Naive thymus-derived CD8-positive, alpha-beta T cell (primary cell): ENCODE measurements around the gene OR52A1. TPM values are rescaled to one million over a fixed set of nuclear protein-coding genes. Genes with fewer than 3 reads are reported as not detected.
"Not testable (repeated sequence)": the region's sequence is repeated elsewhere in the genome, so short reads cannot be mapped to it uniquely, and the experiment has no call there.

Experiments used
- ATAC-seq, 2 donors: fragments of 150-1000 bp; cut with Tn5 transposase in 1 of 2; sonication (Bioruptor Pico), chemical (Tn5 transposase) in 1 of 2; 1 replicate in 1 of 2; 2 replicates in 1 of 2; pipeline ENCODE4 v1.10.0; 2021; ENCODE audit warnings: mild to moderate bottlenecking in 2 of 2, moderate library complexity in 2 of 2
- POLR2A ChIA-PET: fragments of 350-600 bp; sonication (Branson Sonifier 250); formaldehyde crosslinking; loops from one replicate; lab custom pipeline; 2021; ENCODE audit warnings: antibody characterized with exemption; lab: Charles Lee
- DNase-seq, 10 donors: peaks; one replicate each; pipeline versions ENCODE4 v3.0.0 to v3.0.0-alpha.2; 2020 to 2022
- H3K27ac Mint-ChIP-seq, 10 donors: one replicate each; pipeline ENCODE4 v1.8.0; 2020 to 2022; ENCODE audit warnings: mild to moderate bottlenecking in 10 of 10, mixed read lengths in 10 of 10, moderate library complexity in 4 of 10, inconsistent platforms in 1 of 10
- H3K27me3 Mint-ChIP-seq, 5 donors: one replicate each; pipeline ENCODE4 v1.8.0; 2021 to 2022; ENCODE audit warnings: mixed read lengths in 5 of 5
- H3K36me3 Mint-ChIP-seq, 3 donors: one replicate each; pipeline ENCODE4 v1.8.0; 2020 to 2022; ENCODE audit warnings: mixed read lengths in 3 of 3, mild to moderate bottlenecking in 2 of 3, inconsistent platforms in 1 of 3
- H3K4me1 Mint-ChIP-seq, 4 donors: one replicate each; pipeline ENCODE4 v1.8.0; 2021 to 2022; ENCODE audit warnings: mixed read lengths in 4 of 4
- H3K4me3 Mint-ChIP-seq, 10 donors: one replicate each; pipeline ENCODE4 v1.8.0; 2020 to 2022; ENCODE audit warnings: mild to moderate bottlenecking in 10 of 10, mixed read lengths in 10 of 10, moderate library complexity in 6 of 10, inconsistent platforms in 1 of 10
- H3K9me3 Mint-ChIP-seq, 9 donors: one replicate each; pipeline ENCODE4 v1.8.0; 2020 to 2022; ENCODE audit warnings: mixed read lengths in 9 of 9, mild to moderate bottlenecking in 3 of 9, inconsistent platforms in 1 of 9, moderate library complexity in 1 of 9
- polyA plus RNA-seq, 3 donors: library from polyadenylated mRNA; unstranded; fragments of 300-500 nt; fragmentation: Illumina TruSeq; gene quantifications; one replicate each; pipeline ENCODE4 v1.2.3, GENCODE V29; 2021
- total RNA-seq, 8 experiments: library from RNA in 2 of 8; stranded (reverse) in 2 of 8; gene quantifications; one replicate each; pipeline ENCODE4 v1.2.3 and lab custom pipeline; 2021 to 2026

Gene OR52A1
- total and polyA plus RNA-seq, 5 experiments from 2014 or later = not detected

DNA sequence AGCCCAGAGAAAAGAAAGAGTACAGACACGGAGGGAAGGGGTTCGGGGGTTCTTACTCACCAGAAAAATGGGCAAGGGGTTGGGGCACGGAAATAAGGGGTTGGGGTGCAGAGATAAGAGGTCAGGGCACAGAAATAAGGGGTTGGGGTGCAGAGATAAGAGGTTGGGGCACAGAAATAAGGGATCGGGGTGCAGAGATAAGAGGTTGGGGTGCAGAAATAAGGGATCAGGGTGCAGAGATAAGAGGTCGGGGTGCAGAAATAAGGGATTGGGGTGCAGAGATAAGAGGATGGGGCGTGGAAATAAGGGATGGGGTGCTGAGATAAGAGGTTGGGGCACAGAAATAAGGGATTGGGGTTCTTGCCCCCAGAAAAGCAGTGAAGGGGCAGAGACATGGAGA, 10.2 kb upstream of the OR52A1 start:
- H3K4me1 Mint-ChIP-seq, H3K4me3 Mint-ChIP-seq, ATAC-seq, H3K27ac Mint-ChIP-seq, POLR2A ChIA-PET, H3K9me3 Mint-ChIP-seq, DNase-seq, H3K36me3 Mint-ChIP-seq: not testable (repeated sequence)
- H3K27me3 Mint-ChIP-seq = peaks cover 4 to 49% (median 8%) of the 10 kb centered on the region in 5 donors

DNA sequence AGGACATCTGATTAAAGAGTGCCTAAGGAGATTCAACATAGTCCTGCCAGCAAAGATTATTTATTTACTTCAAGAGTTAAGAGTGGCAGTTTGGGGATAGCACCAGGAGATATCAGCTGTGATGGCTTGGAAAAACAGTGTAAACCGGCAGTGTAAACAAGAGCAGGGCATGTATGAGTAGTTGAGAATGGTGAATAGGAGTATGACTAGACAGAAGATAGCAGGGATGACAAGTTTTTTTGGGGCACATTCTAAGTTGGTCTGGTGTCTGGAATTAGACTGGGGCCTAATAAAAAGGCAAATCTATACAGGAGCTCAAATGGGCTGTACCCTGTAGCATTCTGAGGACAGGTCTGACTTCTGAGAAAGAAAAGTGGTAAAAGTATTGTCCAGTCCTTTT, 6.5 kb upstream of the OR52A1 start:
- H3K27ac Mint-ChIP-seq, H3K9me3 Mint-ChIP-seq, ATAC-seq, POLR2A ChIA-PET, H3K36me3 Mint-ChIP-seq, DNase-seq, H3K4me1 Mint-ChIP-seq, H3K4me3 Mint-ChIP-seq: not testable (repeated sequence)
- peaks cover 4 to 51% (median 10%) of the 10 kb centered on the region in 5 donors for H3K27me3 Mint-ChIP-seq

DNA sequence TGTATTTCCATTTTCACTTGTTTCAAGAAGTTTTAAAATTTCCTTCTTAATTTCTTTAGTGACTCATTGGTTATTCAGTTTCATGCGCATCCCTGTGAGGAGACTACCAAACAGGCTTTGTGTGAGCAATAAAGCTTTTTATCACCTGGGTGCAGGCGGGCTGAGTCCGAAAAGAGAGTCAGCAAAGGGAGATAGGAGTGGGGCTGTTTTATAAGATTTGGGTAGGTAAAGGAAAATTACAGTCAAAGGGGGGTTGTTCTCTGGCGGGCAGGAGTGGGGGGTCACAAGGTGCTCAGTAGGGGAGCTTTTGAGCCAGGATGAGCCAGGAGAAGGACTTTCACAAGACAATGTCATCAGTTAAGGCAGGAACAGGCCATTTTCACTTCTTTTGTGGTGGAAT, 5.7 kb upstream of the OR52A1 start:
- H3K4me3 Mint-ChIP-seq, DNase-seq, H3K36me3 Mint-ChIP-seq, POLR2A ChIA-PET, ATAC-seq, H3K27ac Mint-ChIP-seq, H3K4me1 Mint-ChIP-seq, H3K9me3 Mint-ChIP-seq: not testable (repeated sequence)
- H3K27me3 Mint-ChIP-seq = peaks cover 4 to 50% (median 10%) of the 10 kb centered on the region in 5 donors

DNA sequence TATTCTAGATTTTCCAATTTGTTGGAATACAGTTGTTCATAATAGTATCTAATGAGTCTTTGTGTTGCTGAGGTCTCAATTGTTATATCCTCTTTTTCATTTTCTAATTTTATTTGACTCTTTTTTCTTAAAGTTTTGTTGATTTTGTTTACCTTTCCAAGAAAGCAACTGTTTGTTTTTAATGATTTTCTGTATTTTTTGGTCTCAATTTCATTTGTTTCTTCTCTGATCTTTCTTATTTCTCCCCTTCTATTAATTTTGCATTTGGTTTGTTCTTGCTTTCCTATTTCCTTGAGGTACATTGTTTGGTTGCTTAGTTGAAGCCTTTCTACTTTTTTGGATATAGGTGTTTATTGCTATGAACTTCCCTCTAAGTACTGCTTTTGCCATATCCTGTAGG, 5.2 kb upstream of the OR52A1 start:
- Mint-ChIP-seq H3K36me3 (no peaks in the 10 kb centered on the region), H3K27me3 (peaks cover 4 to 46% (median 10%) of the 10 kb centered on the region in 5 donors), H3K4me1 (no peaks in the 10 kb centered on the region), H3K4me3 (no peak overlapping the region), H3K9me3 (peaks cover 0 to 4% (median 0%) of the 10 kb centered on the region in 9 donors), H3K27ac (no peak overlapping the region)
- ATAC-seq = no peak
- no peak for DNase-seq
- POLR2A ChIA-PET = no interaction called here

DNA sequence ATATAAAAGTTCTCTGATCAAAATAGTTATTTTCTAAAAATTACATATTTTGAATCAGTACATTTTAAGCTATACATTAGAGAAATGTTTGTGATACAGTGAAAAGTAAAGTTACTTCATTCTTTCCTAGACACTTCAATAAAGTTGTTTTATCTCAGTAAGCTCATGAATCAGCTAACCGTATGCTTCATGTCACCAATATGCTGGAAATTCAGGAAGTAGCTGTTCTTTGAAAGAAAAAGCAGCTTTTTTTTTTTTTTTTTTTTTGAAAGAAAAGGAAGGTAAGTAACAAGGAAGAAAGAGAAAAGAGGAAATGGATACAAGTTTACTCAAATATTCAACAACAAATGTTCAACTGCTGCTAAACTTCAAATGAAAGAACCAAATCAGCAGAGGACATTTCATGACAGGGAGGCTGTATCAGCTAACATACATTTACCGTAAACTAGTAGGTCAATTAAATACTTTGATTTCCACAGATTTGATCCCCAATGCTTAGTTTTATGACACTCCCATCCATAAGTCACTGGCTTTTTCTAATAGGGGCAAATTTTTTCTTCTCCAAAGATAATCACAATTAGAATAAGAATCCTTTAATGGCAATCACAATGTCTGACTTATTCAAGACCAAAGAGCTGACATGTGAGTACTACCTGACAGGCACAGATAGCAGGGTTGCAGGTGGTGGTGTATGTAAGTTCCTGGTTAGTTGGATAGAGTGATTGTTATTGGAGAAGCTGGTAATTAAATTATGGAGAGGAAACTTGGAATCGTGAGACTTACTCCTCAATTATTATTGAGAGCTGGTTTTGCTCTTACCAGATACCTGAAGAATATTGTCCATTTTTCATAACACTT, 754 bp downstream of the OR52A1 start:
- peaks cover 0 to 11% (median 4%) of the 10 kb centered on the region in 5 donors for H3K27me3 Mint-ChIP-seq
- no peak overlapping the region for H3K4me3 Mint-ChIP-seq
- peaks cover 0 to 3% (median 0%) of the 10 kb centered on the region in 9 donors for H3K9me3 Mint-ChIP-seq
- no peaks in the 10 kb centered on the region for H3K4me1 Mint-ChIP-seq
- H3K27ac Mint-ChIP-seq = no peak overlapping the region
- H3K36me3 Mint-ChIP-seq = no peaks in the 10 kb centered on the region
- POLR2A ChIA-PET = no interaction called here
- no peak for DNase-seq
- ATAC-seq = no peak

DNA sequence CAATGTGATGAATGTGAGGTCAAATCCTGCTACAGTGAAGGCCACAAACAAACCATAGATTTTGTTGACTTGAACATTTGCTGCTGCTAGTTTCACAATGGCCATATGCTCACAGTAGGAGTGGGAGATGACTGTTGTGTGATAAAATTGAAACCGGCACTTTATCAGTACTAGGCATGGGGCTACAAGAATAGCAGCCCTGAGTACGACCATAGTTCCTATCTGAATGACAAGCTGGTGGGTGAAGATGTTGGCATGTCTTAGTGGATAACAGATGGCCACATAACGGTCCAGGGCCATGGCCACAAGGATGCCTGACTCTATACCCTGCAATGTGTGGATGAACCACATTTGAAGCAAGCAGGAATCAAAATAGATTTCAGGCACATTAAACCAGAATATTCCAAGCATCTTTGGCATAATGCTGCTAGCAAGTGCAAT, 2.8 kb downstream of the OR52A1 start:
- H3K36me3 Mint-ChIP-seq = no peaks in the 10 kb centered on the region
- ATAC-seq = no peak
- peaks cover 0 to 8% (median 3%) of the 10 kb centered on the region in 5 donors for H3K27me3 Mint-ChIP-seq
- no peak for DNase-seq
- H3K4me1 Mint-ChIP-seq = no peaks in the 10 kb centered on the region
- no peak overlapping the region for H3K4me3 Mint-ChIP-seq
- POLR2A ChIA-PET = no interaction called here
- H3K27ac Mint-ChIP-seq = no peak overlapping the region
- no peaks in the 10 kb centered on the region for H3K9me3 Mint-ChIP-seq

DNA sequence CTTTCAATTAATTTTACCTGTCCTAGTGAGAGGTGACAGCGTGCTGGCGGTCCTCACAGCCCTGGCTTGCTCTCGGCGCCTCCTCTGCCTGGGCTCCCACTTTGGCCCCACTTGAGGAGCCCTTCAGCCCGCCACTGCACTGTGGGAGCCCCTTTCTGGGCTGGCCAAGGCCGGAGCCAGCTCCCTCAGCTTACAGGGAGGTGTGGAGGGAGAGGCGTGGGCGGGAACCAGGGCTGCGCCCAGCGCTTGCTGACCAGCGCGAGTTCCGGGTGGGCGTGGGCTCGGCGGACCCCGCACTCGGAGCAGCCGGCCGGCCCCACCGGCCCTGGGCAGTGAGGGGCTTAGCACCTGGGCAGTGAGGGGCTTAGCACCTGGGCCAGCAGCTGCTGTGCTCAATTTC, 10.4 kb downstream of the OR52A1 start:
- H3K9me3 Mint-ChIP-seq, H3K4me3 Mint-ChIP-seq, H3K4me1 Mint-ChIP-seq, POLR2A ChIA-PET, H3K27ac Mint-ChIP-seq, H3K36me3 Mint-ChIP-seq, ATAC-seq, H3K27me3 Mint-ChIP-seq, DNase-seq: not testable (repeated sequence)

DNA sequence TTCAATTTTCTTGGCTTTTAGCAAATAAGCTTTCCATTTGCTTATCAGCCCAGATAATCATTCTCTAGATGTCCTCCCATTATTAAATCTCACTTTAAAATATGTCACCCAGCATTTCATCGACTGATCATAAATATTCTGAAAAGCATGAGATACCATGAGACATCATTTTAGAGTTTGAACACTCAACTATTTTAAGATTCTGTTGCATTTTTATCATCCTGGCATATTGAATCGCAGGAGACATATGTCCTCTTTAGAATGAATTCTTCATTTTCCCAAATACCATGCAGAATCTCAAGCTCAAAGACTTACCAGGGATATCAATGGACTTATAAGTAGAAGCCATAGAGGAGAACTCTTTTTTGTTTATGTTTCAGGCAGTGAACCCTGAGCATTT, 16.6 kb downstream of the OR52A1 start, which contains the start of gene OR52A5:
Gene OR52A5, minus strand, starts transcription at position 361 of the 400 bp plus-strand sequence. CDS start 5,714 bp downstream, outside the sequence.
- Mint-ChIP-seq H3K27me3 (peaks cover 0 to 5% (median 1%) of the 10 kb centered on the region in 5 donors), H3K4me3 (no peak within 1 kb of the TSS), H3K27ac (no peak within 1 kb of the TSS), H3K4me1 (no peaks in the 10 kb centered on the region), H3K9me3 (no peaks in the 10 kb centered on the region), H3K36me3 (no peaks in the 10 kb centered on the region)
- POLR2A ChIA-PET = no interaction called here
- DNase-seq (no peak), ATAC-seq (no peak)

DNA sequence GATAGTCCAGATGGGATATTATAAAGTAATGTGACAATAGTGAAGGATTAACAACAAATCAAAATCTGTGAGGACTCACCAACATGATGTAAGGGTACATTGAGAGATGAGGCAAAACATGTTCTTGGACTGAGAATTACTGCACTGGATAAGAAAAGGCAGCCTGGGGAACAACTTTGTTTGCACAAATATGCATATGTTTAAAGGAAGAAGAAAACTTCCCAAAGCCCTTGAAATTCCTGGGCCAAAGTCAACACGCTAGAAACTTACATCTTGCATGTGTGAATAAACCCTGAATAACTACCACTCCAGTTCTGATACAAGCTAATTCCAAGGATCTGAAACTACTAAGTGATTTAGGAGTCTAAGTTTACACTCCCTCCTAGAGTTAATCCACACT, 17.5 kb downstream of the OR52A1 start:
- no peak overlapping the region for H3K4me3 Mint-ChIP-seq
- no peaks in the 10 kb centered on the region for H3K9me3 Mint-ChIP-seq
- H3K36me3 Mint-ChIP-seq = no peaks in the 10 kb centered on the region
- no peak for DNase-seq
- no peak for ATAC-seq
- POLR2A ChIA-PET = no interaction called here
- H3K27ac Mint-ChIP-seq = no peak overlapping the region
- peaks cover 0 to 5% (median 1%) of the 10 kb centered on the region in 5 donors for H3K27me3 Mint-ChIP-seq
- H3K4me1 Mint-ChIP-seq = no peaks in the 10 kb centered on the region

DNA sequence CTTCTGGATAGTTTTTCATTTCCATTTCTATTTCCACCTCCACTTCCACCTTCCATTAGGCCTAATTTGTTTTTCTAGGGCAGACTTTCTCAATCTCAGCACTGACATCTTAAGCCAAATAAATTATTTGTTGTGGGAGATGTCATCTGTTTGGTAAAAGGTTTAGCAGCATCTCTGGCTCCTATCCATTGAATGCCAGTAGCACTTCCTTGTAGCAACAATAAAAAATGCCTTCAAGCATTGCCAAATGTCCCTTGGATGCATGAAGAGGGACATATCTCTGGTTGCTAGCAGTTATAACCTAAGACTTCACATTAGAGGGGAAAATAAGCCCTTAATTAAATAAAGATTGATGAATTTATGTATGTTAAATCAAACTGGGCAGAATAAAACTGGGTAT, 18.3 kb downstream of the OR52A1 start:
- POLR2A ChIA-PET = no interaction called here
- no peaks in the 10 kb centered on the region for H3K9me3 Mint-ChIP-seq
- H3K27me3 Mint-ChIP-seq = peaks cover 0 to 6% (median 1%) of the 10 kb centered on the region in 5 donors
- ATAC-seq = no peak
- no peaks in the 10 kb centered on the region for H3K4me1 Mint-ChIP-seq
- no peak overlapping the region for H3K4me3 Mint-ChIP-seq
- H3K36me3 Mint-ChIP-seq = no peaks in the 10 kb centered on the region
- H3K27ac Mint-ChIP-seq = no peak overlapping the region
- no peak for DNase-seq

DNA sequence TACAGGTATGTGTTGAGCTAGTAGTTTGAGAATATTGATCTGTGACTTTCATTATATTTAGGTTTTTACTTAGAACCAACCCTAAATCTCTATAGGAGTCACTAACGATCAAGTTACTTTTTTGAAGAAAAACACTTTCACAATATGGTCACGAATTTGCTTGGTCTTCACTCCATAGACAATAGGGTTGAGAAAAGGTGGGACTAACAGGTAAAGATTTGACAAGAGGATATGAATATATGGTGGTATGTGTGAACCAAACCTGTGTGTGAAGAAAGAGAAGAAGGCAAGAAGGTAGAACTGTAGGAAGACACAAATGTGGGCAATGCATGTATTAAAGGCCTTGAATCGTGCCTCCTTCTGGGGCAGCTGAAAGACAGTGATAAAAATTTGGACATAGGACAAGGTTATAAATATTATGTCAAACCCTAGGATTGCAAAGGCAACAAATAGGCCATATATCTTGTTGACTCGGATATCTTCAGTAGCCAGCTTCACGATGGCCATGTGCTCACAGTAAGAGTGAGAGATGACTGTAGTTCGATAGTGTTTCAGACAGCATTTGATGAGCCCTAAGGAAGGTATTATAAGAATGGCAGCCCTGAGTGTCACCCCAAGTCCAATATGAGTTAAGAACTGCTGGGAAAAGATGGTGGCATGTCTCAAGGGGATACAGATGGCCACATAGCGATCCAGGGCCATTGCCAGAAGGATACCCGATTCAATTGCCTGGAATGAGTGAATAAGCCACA, 22.8 kb downstream of the OR52A1 start:
- Mint-ChIP-seq H3K4me3 (no peak overlapping the region), H3K36me3 (no peaks in the 10 kb centered on the region), H3K27me3 (peaks cover 0 to 4% (median 1%) of the 10 kb centered on the region in 5 donors), H3K9me3 (no peaks in the 10 kb centered on the region), H3K4me1 (no peaks in the 10 kb centered on the region), H3K27ac (no peak overlapping the region)
- DNase-seq = no peak
- no peak for ATAC-seq
- POLR2A ChIA-PET = no interaction called here

DNA sequence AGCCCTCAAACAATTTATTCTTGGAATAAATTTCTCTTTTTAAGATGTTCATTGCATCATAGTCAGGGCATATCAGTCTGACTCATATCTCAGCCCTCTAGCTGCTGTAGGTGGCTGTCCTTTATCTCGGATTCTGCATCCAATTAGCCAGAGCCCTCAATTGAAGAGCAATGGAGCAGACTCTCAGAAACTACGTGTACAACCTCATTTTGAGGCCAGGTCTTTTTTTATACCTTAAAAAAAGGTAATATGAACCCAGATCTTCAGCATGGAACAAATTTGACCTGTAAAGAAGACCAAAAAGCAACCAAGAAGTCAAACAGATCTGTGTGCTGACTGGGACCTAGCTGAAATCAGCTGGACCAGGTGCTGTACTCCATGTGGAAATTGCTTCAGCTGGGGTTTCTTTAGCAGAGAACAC, 25.1 kb downstream of the OR52A1 start:
- no peak overlapping the region for H3K4me3 Mint-ChIP-seq
- no peaks in the 10 kb centered on the region for H3K4me1 Mint-ChIP-seq
- peaks cover 0 to 7% (median 3%) of the 10 kb centered on the region in 5 donors for H3K27me3 Mint-ChIP-seq

More for the DNA sequence above, 25.1 kb downstream of the OR52A1 start:
- POLR2A ChIA-PET = no interaction called here
- Mint-ChIP-seq H3K27ac (no peak overlapping the region), H3K9me3 (no peaks in the 10 kb centered on the region), H3K36me3 (no peaks in the 10 kb centered on the region)
- DNase-seq (no peak), ATAC-seq (no peak)
